GM18907 (cell line): ENCODE results near the gene GPR32.
"Not testable (repeated sequence)": the region's sequence is repeated elsewhere in the genome, so short reads cannot be mapped to it uniquely, and the experiment has no call there.

Source experiments
- ATAC-seq: cut with Tn5 transposase; IDR thresholded peaks from one replicate; pipeline ENCODE4 v1.9.1; 2021; ENCODE audit warnings: mild to moderate bottlenecking, moderate library complexity; ENCODE audit not compliant: unreplicated experiment

GPR32 gene

DNA sequence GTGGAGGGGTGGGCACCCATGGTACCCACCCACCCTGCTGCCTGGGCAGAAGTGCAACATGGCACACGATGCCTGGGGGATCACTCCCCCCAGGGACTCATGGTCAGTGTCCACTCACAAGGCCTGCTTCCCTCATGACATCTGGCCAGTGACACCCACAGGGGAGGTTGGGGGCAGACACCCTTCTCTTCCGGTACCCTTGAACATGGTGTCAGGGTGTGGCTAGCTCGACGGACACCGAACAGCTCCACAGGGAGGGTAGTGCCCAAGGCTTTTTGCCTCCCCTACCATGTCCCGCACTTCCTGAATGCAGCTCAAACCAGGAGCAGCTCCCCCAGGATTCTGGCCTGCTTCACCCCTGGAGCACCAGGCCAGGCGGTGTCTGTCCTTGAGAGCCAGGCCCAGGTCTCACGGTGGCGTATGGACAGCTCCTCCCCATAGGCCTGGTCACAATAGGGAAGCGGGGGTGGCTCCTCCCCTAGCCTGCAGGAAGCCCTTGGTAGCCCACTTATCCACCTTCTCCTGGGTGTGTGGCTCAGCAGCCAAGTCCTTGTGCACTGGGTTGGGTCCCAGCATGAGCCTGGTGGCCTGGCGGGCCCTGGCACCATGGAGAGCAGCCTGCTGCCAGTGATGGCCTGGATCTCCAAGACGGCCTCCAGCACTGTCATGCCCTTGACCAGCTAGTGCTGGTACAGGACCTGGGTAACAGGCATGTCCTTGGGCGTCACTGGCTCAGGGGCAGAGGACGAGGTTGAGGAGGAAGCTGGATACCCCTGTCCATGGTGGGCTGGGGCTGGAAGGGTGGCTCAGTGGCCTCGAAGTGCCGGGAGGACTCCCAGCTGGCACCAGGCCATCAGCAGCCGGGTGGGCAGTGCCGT, 27.8 kb downstream of the GPR32 start:
- no peak for ATAC-seq

DNA sequence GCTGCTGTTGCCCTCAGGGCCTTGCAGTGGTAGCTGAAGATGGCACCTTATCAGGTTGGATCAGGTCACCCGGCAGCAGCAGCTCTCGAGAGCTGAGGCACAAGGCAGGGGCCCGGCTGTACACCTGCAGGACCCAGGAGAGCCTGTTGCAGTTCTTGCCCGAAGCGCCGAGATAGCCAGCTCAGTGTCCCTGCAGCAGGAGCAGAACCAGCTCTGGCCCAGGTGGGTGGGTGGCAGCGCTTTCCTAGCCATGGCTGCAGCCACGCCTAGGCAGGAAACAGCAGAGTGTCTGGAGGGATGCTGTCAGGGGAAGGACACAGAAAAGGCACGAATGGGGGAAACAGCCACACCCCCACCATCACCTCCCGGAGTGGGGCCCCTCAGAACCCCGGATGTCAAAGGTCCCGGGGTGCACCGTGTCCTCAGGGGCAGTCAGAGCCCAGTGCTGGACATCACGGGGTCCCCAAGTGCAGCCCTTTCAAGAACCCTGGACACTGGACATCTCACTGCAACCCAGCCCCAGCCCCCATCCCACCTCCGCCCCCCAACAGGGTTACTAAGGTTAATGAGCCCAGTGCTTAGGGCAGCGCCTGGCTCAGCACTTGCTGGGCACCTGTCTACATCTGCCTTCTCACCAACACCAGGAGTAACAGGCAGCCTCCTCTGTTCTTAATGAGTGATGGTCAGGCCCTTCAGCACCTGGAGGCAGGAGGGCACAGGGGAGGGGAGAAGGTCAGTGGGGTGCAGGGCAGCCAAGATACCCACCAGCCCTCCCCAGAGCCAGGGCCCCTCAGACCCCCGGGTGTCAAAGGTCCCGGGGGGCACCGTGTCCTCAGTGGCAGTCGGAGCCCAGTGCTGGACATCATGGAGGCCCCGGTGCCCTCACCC, 28.6 kb downstream of the GPR32 start:
- no peak for ATAC-seq

DNA sequence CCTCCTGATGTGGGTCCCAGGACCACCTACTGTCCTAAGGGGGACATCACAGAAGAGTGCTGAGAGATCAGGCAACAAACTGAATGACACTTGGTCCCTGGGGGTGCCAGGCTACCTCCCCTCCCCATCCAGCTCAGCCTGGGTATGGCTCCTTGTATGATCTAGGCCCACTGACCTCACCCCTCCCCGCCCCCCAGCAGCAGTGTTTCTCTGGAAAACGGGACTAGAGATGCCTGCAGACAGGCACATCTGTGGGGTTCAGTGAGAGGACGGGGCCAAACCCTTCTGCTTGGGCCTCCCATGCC, 29.2 kb downstream of the GPR32 start:
- no peak for ATAC-seq

DNA sequence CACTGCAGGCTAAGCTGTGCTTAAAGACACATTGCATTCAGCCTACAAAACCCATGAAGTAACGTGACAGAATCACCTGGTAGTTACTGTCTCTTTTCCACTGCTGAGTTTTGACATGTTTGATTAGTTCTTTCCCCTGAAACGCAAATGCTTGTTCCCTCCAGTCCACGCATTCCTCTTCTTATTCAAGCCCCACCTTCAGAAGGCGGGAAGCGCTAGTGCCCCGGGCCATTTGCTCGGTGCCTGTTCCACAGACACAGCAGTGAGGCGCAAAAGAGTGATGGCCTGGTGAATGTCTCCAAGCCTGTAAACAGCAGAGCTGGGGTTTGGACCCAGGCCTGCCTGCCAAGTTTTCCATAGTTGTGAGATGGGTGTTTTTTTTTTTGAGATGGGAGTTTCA, 30.8 kb downstream of the GPR32 start:
- no peak for ATAC-seq

DNA sequence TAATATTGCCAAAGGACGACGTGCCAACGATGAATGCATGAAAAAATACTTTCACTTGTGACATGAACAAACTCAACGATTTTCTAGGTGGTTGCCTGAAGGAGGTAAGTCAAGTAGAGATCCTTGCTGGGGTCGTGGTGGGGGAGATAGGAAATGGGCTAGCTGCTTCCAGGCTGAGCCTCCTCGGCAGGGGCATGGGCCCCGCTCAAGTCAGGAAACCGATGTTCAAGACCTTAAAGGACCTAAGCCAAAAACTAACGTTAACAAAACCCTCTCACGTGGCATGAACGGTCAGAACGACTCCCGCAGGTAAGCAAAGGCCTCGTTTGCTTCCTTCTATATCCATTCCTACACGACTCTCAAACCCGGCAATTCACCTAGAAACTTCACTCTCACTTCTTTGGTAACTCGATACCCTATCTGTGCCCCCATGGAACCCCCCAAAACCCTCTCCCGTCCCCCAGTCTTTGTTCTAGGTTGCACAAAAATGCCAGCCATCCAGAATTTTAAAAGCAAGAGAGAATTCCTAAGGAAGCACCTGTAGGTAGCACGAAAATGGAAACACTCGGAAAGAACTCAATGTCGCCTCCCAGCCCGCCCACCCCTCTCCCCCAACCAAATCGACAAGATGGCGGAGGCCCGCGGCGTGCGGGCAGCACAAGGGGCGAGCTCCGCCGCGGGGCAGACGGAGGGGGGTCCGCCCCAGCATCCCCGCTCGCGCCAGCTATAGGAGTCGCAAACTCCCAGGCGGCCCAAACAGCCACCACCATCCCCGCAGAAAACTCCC, 33.6 kb downstream of the GPR32 start:
- no peak for ATAC-seq

DNA sequence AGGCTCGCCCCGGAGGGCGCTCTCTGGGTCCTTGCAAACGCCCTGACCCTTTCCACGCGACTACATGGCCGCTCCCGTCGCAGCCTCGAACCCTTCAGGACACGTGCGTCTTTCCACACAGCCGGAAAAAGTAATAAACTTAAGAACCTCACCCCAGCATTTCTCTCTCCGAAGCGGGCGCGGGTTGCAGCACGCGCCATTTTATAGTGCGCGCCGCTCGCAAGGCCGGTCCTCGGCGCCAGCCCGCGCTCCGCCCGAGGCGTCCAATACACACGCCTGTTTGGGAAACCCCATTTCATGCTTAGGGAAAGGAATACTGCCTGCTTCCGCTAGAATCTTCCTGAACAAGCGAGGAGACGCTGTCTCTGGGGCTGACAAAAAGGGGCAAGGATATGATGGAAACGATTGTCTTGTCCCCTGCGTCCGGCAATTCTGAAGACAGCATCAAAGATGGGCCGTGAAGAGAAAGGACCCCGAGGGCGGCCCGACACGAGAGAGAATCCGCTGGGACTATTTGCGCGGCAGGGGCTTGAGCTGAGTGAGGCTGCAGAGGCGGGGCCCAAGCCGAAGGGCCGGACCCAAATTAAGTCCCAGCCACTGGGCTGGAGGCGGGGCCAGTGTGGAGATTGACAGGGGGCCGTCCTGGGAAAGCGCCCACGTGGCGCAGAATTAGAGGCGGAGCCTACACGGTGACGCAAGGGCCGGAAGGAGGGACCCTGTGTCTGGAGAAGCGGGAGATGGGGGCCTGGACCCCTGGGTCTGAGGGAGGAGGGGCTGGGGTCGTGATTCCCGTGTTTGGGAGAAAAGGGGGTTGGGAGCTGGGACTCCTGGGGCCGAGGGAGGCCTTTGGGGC, 34.4 kb downstream of the GPR32 start:
- ATAC-seq: peak; percentile 88

DNA sequence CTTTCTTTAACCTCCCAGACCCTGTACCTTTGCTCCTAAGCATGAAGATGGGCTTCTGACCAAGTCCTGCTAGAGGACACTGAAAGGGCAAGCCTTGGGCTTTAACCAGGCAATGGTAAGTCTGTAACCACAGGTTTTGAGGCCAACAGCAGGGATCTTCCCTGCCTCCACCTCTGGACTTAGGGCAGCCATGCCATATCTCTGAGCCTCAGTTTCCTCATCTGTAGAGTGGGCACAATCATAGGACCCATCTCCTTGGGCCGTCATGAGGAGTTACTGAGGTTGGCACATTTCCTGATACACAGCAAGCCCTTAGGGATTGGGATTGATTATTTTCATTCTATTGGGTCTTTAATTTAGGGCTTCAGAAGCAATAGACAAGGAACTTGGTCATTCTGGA, 38.6 kb downstream of the GPR32 start:
- ATAC-seq: no peak

DNA sequence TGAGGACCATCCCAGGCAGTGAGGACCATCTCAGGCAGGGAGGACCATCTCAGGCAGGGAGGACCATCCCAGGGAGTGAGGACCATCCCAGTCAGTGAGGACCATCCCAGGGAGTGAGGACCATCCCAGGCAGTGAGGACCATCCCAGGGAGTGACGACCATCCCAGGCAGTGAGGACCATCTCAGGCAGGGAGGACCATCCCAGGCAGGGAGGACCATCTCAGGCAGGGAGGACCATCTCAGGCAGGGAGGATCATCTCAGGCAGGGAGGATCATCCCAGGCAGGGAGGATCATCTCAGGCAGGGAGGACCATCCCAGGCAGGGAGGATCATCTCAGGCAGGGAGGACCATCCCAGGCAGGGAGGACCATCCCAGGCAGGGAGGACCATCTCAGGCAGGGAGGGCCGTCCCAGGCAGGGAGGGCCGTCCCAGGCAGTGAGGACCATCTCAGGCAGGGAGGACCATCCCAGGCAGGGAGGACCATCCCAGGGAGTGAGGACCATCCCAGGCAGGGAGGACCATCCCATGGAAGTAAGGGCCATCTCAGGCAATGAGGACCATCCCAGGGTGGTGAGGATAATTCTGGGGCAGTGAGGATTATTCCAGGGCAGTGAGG, 41.5 kb downstream of the GPR32 start:
- ATAC-seq: not testable (repeated sequence)

DNA sequence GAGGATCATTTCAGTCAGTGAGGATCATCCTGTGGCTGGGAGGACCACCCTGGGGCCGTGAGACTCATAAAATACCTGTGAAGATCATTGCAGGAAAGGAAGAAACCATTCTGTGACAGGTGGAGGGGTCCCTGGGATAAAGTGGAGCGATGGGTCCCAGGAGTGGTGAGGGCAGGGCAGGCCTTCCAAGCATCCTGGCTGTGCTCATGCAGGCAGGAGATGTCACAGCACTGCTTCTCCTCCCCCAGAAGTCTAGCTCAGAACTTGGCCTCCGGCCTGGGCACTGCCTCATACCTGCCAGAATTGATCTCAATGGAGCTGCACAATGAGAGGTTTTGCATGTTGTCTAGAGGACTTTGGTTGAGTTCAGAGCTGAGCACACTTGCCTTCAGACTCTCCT, 42.2 kb downstream of the GPR32 start:
- ATAC-seq: no peak

DNA sequence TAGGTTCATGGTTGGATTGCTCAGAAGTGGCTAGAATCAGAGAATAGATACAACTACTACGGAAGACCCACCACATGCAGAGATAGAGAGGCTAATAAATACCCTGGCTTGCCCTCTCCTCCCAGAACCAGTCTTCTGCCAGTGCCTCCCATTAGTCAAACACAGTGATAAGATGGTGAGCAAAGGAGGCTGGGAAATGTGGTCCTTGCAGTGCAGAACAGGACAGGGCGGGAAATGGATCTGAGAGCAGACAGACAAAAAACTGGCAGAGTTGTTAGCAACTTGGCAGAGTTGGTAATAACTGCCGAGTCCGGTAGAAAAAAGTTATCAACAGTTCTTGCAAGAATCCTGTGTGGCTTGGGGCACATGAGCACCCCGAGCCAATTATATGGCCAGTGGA, 44.6 kb downstream of the GPR32 start:
- ATAC-seq: no peak

DNA sequence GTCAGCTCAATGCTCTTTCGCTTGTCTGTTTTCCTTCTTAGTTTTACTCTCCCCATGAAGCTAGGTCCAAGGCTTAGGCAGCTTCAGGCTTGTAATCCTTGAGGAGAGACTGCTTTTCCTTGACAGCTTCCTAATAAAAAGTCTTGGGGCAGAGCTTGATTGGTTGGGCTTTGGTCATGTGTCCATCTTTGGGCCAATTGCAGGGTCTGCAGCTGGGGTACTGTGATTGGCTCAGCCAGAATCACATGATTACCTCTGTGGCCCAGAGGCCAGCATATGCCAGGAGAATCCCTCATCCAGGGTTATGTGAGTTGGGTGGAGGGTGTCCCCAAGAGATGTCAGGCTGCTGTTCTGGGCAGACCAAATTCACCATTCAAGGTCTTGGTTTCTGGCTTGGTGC, 45.2 kb downstream of the GPR32 start:
- ATAC-seq: no peak

DNA sequence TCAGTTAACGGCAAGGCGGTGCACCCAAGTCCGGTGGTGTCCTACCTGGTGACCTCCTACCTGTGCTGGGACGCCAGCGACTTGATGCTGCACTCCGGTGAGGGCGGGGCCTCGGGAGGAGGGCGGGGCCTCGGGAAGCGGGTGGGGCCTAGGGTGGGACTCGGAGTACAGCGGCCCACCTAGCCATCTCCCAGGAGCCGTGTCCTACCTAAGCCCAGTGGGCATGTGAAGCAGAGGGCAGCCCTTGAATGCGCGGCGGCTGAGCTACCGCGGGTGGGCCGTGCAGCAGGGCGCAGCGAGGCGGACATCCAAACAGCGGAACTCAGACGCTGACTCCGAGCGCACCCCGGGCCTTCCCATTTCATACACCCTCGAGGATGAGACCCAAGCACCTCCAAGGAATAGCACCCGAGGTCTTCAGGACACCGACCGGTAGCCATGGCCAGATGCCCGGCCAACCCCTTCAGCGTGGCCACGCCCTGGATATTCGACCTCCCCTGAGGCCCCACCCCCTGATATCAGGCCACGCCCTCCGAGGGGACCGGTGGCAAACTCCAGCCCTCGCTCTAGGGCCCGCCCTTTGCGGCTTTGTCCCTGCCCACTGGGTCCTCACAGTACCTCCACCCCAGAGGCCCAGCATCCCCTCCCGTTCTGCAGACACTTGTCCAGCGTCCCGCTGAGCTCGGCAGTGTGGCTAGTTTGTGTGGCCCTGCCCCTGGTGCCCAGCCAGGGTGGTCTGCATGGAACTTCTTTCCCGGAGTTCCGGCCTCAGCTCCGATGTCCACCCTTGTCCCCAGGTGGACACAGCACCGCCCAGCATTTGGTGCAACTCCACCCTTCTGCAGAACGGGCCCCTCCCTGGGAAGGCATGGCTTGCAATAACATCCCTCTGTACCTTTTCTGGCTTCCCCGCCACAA, 47.9 kb downstream of the GPR32 start:
- ATAC-seq: peak; percentile 63

DNA sequence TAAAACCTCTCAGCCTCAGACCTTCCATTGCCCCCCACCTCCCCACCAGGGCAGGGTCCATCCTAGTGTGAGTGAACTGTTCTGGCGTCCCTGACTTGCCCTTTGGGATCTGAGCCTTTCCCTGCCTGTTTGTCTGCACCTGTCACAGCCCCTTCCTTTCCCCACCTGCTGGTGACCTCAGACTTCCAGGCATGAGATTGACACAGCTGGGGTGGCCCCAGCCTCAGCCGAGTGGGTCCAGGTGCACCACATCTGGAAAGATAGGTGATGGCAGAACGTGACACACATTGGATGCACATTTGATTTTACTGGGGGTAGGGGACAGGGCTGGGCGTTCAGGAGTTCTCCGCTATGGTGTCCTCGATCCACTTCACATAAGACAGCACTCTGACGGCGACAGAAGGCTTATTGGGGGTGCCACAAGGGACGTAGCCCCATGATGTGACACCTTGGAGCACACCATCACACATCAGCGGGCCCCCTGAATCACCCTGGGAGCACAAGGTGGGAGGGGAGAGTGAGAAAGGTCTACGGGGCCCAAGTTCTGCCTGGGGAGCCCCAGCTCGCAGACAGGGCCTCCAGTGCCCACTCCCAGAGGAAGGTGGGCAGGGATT, 48.7 kb downstream of the GPR32 start:
- no peak for ATAC-seq

DNA sequence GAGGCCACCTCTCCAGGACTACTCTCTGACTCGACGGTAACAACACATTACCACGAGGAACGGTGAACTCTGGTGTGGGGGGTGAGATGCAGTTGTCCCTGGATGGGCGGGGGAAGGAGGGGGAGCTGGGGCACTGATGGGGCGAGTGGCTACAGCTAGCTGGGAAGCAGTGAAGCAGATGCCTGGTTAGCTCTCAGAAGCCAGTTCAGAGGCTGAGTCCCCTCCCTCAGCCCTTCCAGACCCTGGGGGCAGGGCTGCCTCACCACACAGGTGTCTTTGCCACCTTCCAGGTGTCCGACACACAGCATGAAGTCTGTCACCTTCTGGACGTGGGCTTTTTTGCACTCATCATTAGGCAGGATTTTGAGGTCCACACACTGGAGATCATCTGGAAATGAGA, 49.4 kb downstream of the GPR32 start:
- ATAC-seq: no peak

DNA sequence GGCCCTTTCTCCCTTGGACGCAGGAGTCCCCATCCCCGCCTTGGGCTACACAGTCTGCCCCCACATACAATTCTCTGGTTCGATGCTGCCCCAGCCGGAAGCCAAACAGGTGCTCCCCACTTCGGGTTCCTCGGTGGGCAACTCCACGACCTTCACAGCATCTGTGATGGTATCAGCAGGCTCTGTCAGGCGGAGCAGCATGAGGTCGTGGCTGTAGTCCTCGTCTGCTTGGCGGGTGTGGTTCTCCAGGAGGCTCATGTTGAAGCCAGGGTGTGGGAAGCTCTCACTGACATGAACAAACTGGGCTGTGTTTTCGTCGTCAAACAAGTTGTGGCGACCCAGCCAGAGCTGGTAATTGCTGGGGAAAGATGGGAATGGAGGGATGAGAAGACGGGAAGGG, 49.8 kb downstream of the GPR32 start:
- no peak for ATAC-seq

DNA sequence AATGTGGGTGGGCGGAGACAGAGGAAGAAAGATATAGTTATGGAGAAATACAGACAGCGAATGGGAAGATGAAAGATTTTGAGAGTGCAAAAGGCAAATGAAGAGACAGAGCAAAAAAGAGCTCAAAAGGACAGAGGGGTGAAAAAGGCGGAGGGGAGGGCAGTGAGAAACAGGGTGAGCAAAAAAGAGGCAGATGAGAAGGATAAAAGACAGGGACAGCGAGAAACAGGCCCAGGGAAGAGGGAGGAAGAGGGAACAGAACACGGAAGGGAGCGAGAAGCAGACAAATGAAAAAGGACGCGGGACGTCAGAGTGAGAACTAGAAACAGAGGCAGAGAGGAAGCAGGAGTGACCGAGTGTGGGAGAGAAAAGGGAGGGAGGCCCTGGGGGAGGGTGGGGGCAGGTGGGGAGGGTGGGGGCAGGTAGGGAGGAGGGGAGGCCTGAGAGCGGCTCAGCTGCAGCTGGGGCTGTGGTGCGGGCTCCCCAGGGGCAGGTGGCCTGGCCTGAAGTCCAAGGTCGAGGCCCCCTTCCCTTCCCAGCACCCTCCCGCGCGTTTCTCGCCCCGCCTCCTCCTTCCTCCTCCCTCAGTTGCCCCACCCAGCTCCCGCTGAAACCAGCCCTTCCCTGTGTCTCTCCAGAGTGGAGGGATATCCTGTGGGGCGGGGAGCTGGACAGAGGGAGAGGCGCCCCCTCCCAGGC, 50.4 kb downstream of the GPR32 start:
- ATAC-seq: no peak

DNA sequence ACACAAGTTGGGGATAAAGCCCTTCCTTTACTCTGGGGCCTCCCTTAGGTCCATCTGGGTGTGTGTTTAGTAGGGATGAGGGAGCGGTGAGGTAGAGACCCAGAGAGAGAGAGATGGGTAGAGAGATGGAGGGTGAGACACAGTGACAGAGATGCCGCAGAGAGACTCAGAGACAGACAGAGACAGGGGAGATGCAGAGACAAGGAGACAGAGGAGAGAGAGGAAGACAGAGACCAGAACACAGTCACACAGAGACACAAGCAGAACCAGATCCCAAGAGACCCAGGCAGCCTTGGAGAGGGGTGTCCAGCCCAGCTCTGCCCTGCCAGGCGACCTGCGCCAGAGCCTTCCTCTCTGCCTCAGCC, 51.0 kb downstream of the GPR32 start:
- no peak for ATAC-seq
